Left lobe of liver (tissue), 2 donors: ENCODE data around the gene EEF1AKMT1. TPM values are rescaled to one million over a fixed set of nuclear protein-coding genes. Genes with fewer than 3 reads are reported as not detected.
A peak's percentile ranks its signal among the peaks of the same experiment; 100 is the strongest.

Source experiments
- ATAC-seq: fragments of 200-7000 bp; cut with Tn5 transposase; one replicate; pipeline ENCODE4 v1.9.1; 2020; ENCODE audit warnings: mild to moderate bottlenecking, moderate library complexity
- DNase-seq: peaks from one replicate; pipeline ENCODE4 v3.0.0-alpha.2; 2020; ENCODE audit warnings: low spot score
- total RNA-seq: library from RNA; stranded (reverse); gene quantifications from one replicate; pipeline ENCODE4 v1.2.1, GENCODE V29; 2021
- donor health status: DM: no; HTN: no; CAD: no; lungs with moderate emphysema.
- donor health status: DM: no; HTN: yes; CAD: no.

Gene EEF1AKMT1
- total RNA-seq, 1 donor from 2014 or later, result 7.7 TPM

GRCh38 chr13:20721058-20721453 is 52.7 kb downstream of the EEF1AKMT1 start:
- no peak for DNase-seq
- no peak for ATAC-seq

DNA sequence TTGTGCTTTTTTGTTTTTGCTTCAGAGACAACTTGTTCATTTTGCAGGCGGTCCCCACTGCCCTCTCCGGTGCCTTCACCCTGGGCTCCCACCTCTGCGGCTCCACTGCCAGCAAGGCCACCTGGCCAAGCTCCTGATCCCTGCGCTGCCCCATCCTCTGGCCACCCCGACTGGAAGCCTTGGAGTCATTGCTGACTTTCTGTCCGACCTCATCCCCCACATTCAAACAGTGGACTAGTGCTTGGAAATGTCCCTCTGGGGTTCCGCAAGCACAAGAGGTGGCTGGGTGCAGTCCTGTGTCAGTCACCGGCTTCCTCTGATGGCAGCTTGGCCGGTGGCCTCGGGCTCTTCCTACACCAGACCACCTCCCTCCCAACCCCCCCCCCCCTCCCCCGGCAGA is 53.3 kb downstream of the EEF1AKMT1 start:
- DNase-seq, result no peak
- no peak for ATAC-seq

GRCh38 chr13:20719783-20720182 is 54.0 kb downstream of the EEF1AKMT1 start:
- DNase-seq (no peak), ATAC-seq (no peak)

DNA sequence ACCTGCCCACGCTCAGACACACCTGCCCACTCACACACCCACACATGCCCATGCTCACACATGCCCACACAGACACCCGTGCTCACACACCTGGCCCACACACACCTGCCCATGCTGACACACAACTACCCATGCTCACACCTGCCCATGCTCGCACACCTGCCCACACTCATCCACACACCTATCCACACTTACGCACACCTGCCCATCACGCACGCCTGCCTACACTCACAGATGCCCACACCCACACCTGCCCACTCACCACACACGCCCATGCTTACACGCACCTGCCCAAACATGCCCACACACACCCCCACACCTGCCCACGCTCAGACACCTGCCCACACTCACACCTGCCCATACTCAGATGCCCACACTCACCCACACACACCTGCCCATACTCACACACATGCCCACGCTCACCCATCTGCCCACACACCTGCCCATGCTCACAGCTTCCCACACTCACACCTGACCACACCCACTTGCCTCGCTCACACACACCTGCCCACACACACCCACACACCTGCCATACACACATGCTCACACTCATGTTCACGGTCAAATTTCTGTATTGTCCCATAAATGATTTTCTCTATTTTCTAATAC is 54.7 kb downstream of the EEF1AKMT1 start:
- DNase-seq, result no peak
- no peak for ATAC-seq

DNA sequence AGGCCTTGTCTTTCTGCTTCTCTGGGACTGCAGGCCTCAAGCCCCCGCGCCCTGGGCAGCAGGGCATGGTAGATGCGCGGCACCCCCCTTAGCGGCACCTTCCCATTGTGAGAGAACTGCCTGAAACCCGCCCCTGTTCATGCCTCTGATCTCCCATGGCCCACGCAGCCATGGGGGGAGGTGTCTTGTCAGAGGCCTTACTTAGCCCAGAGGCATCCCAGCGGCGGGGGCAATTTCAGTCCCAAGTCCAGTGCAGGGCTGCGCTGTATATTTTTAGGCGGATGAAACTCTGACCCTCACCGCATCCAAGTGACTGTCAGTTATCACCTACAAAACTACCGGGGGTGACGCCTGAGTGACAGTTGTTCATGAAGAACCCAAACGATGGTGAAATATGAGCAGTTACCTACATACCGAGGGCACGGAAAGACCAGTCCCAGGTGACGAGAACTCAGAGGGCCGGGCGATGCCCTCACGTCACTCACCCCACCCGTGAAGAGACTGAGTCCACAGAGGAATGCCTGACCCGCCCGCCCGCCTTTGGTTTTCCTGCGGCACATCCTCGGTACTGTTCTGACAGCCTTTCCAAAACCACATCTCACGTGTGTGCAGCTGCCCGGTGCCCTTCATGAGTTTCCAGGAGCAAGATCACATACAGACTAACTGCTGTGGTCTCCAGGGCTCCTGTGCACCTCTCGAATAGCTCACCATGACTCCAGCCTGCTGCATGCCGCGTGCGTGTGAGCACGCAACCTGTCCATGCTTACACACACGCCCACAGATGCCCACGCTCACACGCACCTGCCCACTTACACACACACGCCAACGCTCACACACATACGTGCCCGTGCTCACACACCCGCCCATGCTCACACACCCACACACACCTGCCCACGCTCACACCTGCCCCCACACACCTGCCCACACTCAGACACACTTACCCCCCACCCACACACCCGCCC is 55.9 kb downstream of the EEF1AKMT1 start:
- DNase-seq (no peak), ATAC-seq (no peak)

DNA sequence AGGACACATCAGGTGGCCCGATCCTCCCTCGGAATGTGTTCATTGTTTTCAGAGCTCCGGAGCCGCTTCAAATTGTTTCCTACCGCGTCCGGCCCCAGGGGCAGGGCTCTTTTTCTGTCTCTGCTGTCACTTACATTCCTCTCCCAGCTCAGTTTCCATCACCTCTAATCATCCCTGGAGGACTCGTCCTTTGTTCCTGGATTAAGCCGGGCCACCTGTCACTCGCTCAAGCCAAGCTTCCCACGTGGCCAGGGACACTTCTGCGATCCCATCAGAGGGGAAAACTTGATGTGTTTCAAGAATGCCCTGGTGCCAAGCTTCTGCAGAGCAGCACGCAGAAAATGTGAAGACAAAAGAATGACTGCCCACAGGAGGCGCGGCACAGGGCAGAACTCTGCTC is 56.8 kb downstream of the EEF1AKMT1 start:
- no peak for ATAC-seq
- no peak for DNase-seq

GRCh38 chr13:20715330-20715712 is 58.4 kb downstream of the EEF1AKMT1 start:
- DNase-seq (no peak), ATAC-seq (peak; percentile 10)

- no peak for DNase-seq
- peak; percentile 76 for ATAC-seq
Measured at GRCh38 chr13:20714563-20715329, 59.0 kb downstream of the EEF1AKMT1 start.

GRCh38 chr13:20714161-20714560 is 59.6 kb downstream of the EEF1AKMT1 start:
- DNase-seq (no peak), ATAC-seq (peak; percentile 4)

GRCh38 chr13:20713751-20714150 is 60.0 kb downstream of the EEF1AKMT1 start:
- ATAC-seq (no peak), DNase-seq (no peak)

DNA sequence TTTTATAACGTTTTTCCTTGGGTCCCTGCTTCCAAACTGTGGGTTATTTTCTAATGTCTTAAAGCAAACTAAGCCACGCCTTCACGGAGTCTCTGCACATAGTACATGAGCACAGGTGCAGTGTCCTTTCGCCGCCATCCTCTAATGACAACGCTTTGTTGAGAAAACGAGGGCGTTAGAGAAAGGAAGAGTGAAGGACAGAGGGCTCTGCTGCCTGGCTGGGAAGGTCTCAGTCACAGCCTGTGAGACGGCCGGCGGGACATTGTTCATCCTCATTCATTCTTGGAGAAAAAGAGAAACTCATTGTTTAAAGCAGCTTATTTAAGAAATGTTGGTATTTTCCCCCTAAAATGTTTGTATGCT is 60.8 kb downstream of the EEF1AKMT1 start:
- no peak for DNase-seq
- ATAC-seq, result no peak

DNA sequence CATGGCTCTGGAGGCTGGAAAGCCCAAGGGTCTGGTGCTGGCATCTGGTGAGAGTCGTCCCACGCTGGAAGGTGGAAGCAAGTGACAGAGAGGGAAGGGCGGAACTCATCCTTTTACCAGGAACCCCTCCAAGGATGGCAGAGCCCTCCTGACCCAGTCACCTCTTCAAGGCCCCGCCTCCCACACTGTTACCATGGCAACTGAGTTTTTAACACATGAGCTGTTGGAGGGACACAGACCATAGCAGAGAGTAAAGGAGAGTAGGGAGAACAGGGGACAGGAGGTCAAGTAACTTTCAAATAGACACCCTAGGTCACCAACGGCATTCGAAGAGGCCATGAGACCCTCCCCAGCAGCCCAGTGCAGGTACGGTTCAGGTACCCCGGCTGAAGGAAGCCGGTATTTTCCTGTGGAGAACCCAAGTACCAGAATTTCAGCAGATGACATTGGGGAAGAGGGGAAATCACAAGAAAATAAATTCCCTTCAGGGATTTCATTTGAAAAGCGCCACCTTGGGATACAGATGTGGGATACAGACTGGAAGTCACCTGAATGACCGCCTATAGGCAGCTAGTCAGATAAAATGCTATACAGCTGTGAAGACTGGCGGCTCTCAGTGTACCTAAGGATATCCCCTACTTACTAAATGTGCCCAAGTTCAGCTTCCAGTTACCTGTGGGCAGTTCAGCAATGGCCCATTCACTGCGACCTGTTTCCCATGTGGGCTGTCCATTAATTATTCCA is 62.3 kb downstream of the EEF1AKMT1 start:
- ATAC-seq, result no peak
- no peak for DNase-seq

DNA sequence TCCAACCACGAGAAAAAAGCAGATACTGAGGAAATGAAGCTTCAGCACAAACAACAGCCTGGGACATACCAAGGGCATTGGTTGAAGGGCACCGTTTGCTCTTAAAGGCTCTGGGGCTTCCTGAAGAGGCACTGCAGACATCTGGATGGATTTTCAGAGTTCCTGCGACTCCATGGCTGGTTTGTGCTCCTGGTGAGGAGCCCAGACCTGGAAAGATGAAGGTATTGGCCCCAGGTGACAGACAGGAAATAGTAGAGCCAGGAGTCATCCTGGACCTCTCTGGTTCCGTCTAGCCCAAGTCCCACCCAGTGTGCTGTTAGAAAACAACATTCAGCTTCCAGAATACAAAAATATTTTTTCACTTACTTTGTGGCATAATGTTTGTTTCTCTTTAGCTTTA is 64.0 kb downstream of the EEF1AKMT1 start:
- no peak for ATAC-seq
- DNase-seq, result no peak

DNA sequence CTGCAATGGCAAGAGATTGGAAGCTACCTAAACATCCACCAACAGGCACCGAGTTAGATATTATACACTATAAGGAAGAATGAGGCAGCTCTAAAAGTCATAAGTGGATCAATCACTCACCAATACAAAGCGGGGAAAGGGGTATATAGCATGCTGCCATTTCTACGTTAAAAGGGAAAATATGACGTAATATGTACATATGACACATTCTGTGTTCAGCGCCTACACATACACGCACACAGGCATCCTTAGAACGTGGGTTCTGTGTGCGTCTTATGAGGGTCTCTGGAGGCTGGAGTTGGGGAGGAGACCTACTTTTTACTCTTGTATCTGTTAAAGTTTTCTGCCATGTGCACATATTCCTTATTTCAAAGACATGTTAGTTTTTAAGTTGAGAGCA is 64.4 kb downstream of the EEF1AKMT1 start:
- DNase-seq (no peak), ATAC-seq (no peak)

- ATAC-seq (no peak), DNase-seq (no peak)
Measured at GRCh38 chr13:20708216-20708615, 65.5 kb downstream of the EEF1AKMT1 start.

DNA sequence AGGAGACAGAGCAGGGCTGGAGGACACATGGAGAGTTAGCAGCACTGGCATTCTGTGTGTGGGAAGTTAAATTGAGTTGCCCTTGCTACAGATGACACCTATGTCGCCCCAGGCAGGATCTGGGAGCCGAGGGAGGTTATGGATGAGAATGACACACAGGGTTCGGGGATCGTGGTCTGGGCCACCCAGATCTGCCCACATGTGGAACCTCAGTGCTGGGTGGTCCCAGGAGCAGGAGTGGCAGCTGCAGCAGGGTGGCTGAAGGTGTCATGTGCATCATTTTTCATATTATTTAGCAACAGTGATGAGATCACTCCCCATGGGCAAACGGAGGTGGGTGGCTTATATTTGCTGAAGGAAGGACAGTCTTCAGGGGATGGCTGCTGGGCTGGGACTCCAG is 67.1 kb downstream of the EEF1AKMT1 start:
- ATAC-seq (no peak), DNase-seq (no peak)

DNA sequence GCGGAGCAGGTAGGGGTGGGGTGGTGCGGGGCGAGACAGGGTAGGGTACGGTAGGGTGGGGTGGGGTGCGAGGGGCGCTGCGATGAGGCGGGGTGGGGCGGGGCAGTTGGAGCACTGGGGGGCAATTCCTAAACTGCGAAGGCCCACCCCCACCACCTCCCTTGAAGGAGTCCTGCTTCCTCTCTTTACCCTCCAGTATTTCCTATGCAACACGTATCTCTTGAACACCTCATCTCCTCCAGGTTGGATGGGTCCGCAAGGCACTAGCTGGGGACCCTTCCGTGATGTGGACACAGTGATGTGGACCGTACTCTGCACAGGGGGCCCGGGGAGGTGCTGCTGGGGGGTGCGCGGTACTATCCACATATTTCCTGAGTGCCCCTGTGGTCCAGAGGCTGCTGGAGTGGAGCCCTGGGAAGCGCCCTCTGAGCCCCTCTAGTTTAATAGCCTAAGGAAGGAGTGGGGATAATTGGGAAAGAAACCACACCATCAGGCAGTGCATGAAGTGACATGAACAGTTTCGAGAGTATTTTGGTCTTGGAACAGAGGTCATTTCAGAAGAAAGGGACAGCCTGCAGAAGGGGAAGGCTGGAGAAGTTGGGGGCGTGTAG is 69.2 kb downstream of the EEF1AKMT1 start:
- ATAC-seq (peak; percentile 23), DNase-seq (no peak)

GRCh38 chr13:20703780-20704458 is 69.8 kb downstream of the EEF1AKMT1 start:
- DNase-seq, result peak; percentile 68
- peak; percentile 88 for ATAC-seq

GRCh38 chr13:20702915-20703779 is 70.6 kb downstream of the EEF1AKMT1 start, which contains the start of gene IL17D:
TSS of gene IL17D (plus strand) at chr13:20703699. CDS start at chr13:20704002, 303 bp downstream.
- peak; percentile 41 for ATAC-seq

More at GRCh38 chr13:20702915-20703779, 70.6 kb downstream of the EEF1AKMT1 start, which contains the start of gene IL17D:
- DNase-seq, result no peak
